GM12891 (cell line): ENCODE measurements around the gene HNRNPA2B1.

Source experiments
- PAX5 ChIP-seq: IDR thresholded peaks from 2 replicates; pipeline ENCODE4 v1.6.1; 2011; ENCODE audit warnings: low read length, moderate library complexity, mild to moderate bottlenecking; ENCODE audit not compliant: insufficient read depth, severe bottlenecking
- POLR2A ChIP-seq: IDR thresholded peaks from 2 replicates; pipeline ENCODE4 v1.6.1; 2011; ENCODE audit warnings: low read depth, low read length, control low read depth
- POLR2AphosphoS5 ChIP-seq: IDR thresholded peaks from 2 replicates; pipeline ENCODE4 v1.6.1; 2011; ENCODE audit warnings: low read depth, low read length, control low read depth
- POU2F2 ChIP-seq: IDR thresholded peaks from 2 replicates; pipeline ENCODE4 v1.6.1; 2011; ENCODE audit warnings: low read depth, mild to moderate bottlenecking, control low read depth, low read length, moderate library complexity
- SPI1 ChIP-seq: IDR thresholded peaks from 2 replicates; pipeline ENCODE4 v1.6.1; 2011; ENCODE audit warnings: low read depth, low read length, control low read depth

- TF ChIP-seq POLR2AphosphoS5 (no peak), POLR2A (no peak), POU2F2 (no peak), SPI1 (no peak), PAX5 (no peak)
Observed at GRCh38 chr7:26189697-26190096, 10.8 kb downstream of the HNRNPA2B1 start.
